GM15510 (cell line): ENCODE results near the gene PTP4A2.

Source experiments
- POLR2A ChIP-seq: IDR thresholded peaks from 3 replicates; pipeline ENCODE4 v1.6.1; 2011; ENCODE audit warnings: borderline replicate concordance; ENCODE audit not compliant: insufficient read length; ENCODE audit errors: extremely low read depth

PTP4A2 gene

GRCh38 chr1:31913968-31914367 lies 24.2 kb downstream of the PTP4A2 start:
- no peak for TF ChIP-seq POLR2A

GRCh38 chr1:31912839-31913239 lies 25.3 kb downstream of the PTP4A2 start:
- no peak for TF ChIP-seq POLR2A

- no peak for TF ChIP-seq POLR2A
Observed at GRCh38 chr1:31911994-31912780, 26.0 kb downstream of the PTP4A2 start.

GRCh38 chr1:31910933-31911332 lies 27.2 kb downstream of the PTP4A2 start:
- TF ChIP-seq POLR2A: no peak

- no peak for TF ChIP-seq POLR2A
Observed at GRCh38 chr1:31909691-31910090, 28.5 kb downstream of the PTP4A2 start.

GRCh38 chr1:31906557-31906956 lies 31.6 kb downstream of the PTP4A2 start:
- no peak for TF ChIP-seq POLR2A

- TF ChIP-seq POLR2A: no peak
Observed at GRCh38 chr1:31905681-31906080, 32.5 kb downstream of the PTP4A2 start.

GRCh38 chr1:31905093-31905509 lies 33.1 kb downstream of the PTP4A2 start:
- no peak for TF ChIP-seq POLR2A

GRCh38 chr1:31904339-31905092 lies 33.7 kb downstream of the PTP4A2 start:
- TF ChIP-seq POLR2A: no peak

- TF ChIP-seq POLR2A: no peak
Observed at GRCh38 chr1:31902510-31902860, 35.7 kb downstream of the PTP4A2 start.

- TF ChIP-seq POLR2A: no peak
Observed at GRCh38 chr1:31901838-31902509, 36.2 kb downstream of the PTP4A2 start.

- no peak for TF ChIP-seq POLR2A
Observed at GRCh38 chr1:31900790-31901189, 37.4 kb downstream of the PTP4A2 start.

GRCh38 chr1:31897526-31898100 lies 40.6 kb downstream of the PTP4A2 start:
- no peak for TF ChIP-seq POLR2A

- TF ChIP-seq POLR2A: no peak
Observed at GRCh38 chr1:31891280-31891679, 46.9 kb downstream of the PTP4A2 start.

GRCh38 chr1:31888291-31888690 lies 49.9 kb downstream of the PTP4A2 start:
- TF ChIP-seq POLR2A: no peak
